Mesothelial cell of epicardium (in vitro differentiated cells): Measurements from ENCODE around the gene ADGRE1. TPM values are rescaled to one million over a fixed set of nuclear protein-coding genes. Genes with fewer than 3 reads are reported as not detected.

Source experiments
- DNase-seq, 2 experiments: peaks; one replicate each; pipeline ENCODE4 v3.0.0; 2021; ENCODE audit warnings: low spot score in 2 of 2; ENCODE audit not compliant: unreplicated experiment in 2 of 2
- H3K27ac Mint-ChIP-seq: 2 replicates; pipeline ENCODE4 v1.8.0; 2021; ENCODE audit warnings: mixed read lengths
- H3K27me3 Mint-ChIP-seq: 2 replicates; pipeline ENCODE4 v1.8.0; 2021; ENCODE audit warnings: low read depth, mixed read lengths
- H3K36me3 Mint-ChIP-seq: 2 replicates; pipeline ENCODE4 v1.8.0; 2021; ENCODE audit warnings: mixed read lengths
- H3K4me1 Mint-ChIP-seq: 2 replicates; pipeline ENCODE4 v1.8.0; 2021; ENCODE audit warnings: mixed read lengths
- H3K4me3 Mint-ChIP-seq: 2 replicates; pipeline ENCODE4 v1.8.0; 2021; ENCODE audit warnings: mild to moderate bottlenecking, moderate library complexity, mixed read lengths
- H3K9me3 Mint-ChIP-seq: 2 replicates; pipeline ENCODE4 v1.8.0; 2021; ENCODE audit warnings: mixed read lengths
- total RNA-seq: library from RNA; stranded (reverse); gene quantifications from 3 replicates; pipeline ENCODE4 v1.2.1, GENCODE V29; 2021
- TF ChIP-seq, protein P1 (sequence below): fragments of 200-600 bp; sonication (generic); IDR thresholded peaks from one replicate; pipeline ENCODE4 v1.5.0; 2021; ENCODE audit warnings: antibody characterized with exemption; ENCODE audit not compliant: unreplicated experiment

ADGRE1 gene
- total RNA-seq, 1 donor from 2014 or later, result not detected

DNA sequence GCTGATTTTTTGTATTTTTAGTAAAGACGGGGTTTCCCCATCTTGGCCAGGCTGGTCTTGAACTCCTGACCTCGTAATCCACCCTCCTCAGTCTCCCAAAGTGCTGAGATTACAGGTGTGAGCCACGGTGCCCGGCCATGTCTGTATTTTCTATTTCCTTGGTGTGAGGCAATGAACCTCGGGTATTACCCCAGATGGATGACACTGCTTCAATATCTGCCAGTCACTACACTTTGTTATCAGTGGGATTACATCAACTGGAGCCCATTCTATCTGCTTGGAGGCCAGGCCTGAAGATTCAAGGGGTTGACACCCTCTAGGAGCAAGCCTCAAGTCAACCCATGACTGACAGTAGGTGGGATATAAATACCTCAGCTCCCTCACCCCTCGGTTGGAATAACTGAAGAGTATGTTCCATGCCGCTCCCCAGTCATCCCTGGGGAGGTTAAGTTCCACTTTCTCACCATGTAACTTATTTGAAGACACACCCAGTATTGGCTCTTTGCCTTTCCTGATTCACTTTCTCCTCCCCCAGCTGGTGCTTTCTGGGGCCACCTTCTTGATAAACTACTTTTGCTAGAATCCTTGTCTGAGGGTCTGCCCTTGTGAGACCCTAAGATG is 992 bp upstream of the ADGRE1 start:
- no peak for DNase-seq
- Mint-ChIP-seq H3K27ac (no peak overlapping the region), H3K27me3 (no peaks in the 10 kb centered on the region), H3K9me3 (peaks cover 38% of the 10 kb centered on the region), H3K36me3 (no peaks in the 10 kb centered on the region), H3K4me1 (no peaks in the 10 kb centered on the region), H3K4me3 (no peak overlapping the region)
- TF ChIP-seq, protein P1, sequence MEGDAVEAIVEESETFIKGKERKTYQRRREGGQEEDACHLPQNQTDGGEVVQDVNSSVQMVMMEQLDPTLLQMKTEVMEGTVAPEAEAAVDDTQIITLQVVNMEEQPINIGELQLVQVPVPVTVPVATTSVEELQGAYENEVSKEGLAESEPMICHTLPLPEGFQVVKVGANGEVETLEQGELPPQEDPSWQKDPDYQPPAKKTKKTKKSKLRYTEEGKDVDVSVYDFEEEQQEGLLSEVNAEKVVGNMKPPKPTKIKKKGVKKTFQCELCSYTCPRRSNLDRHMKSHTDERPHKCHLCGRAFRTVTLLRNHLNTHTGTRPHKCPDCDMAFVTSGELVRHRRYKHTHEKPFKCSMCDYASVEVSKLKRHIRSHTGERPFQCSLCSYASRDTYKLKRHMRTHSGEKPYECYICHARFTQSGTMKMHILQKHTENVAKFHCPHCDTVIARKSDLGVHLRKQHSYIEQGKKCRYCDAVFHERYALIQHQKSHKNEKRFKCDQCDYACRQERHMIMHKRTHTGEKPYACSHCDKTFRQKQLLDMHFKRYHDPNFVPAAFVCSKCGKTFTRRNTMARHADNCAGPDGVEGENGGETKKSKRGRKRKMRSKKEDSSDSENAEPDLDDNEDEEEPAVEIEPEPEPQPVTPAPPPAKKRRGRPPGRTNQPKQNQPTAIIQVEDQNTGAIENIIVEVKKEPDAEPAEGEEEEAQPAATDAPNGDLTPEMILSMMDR, result no peak

- TF ChIP-seq, protein P1, result no peak
- Mint-ChIP-seq H3K4me1 (no peaks in the 10 kb centered on the region), H3K27me3 (no peaks in the 10 kb centered on the region), H3K36me3 (no peaks in the 10 kb centered on the region), H3K4me3 (no peak overlapping the region), H3K9me3 (peaks cover 58% of the 10 kb centered on the region), H3K27ac (no peak overlapping the region)
- no peak for DNase-seq
Measured at GRCh38 chr19:6888967-6889366, 1.6 kb downstream of the ADGRE1 start.

- TF ChIP-seq, protein P1, result no peak
- Mint-ChIP-seq H3K4me3 (no peak overlapping the region), H3K27me3 (no peaks in the 10 kb centered on the region), H3K4me1 (no peaks in the 10 kb centered on the region), H3K27ac (no peak overlapping the region), H3K9me3 (peaks cover 73% of the 10 kb centered on the region), H3K36me3 (peaks cover 1% of the 10 kb centered on the region)
- DNase-seq, result no peak
Measured at GRCh38 chr19:6890401-6890913, 3.1 kb downstream of the ADGRE1 start.

DNA sequence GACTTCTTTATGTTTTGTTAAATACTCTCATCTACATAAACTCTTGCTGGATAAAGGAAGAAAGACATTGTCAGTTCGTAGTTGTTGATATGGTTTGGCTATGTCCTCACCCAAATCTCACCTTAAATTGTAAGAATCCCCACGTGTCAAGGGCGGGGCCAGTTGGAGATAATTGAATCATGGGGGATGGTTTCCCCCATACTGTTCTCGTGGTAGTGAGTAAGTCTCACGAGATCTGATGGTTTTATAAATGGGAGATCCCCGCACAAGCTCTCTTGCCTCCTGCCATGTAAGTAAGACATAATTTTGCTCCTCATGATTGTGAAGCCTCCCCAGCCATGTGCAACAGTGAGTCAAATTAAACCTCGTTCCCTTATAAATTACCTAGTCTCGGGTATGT is 3.6 kb downstream of the ADGRE1 start:
- Mint-ChIP-seq H3K36me3 (peaks cover 1% of the 10 kb centered on the region), H3K4me3 (no peak overlapping the region), H3K27me3 (no peaks in the 10 kb centered on the region), H3K27ac (no peak overlapping the region), H3K4me1 (no peaks in the 10 kb centered on the region), H3K9me3 (peaks cover 77% of the 10 kb centered on the region)
- no peak for DNase-seq
- TF ChIP-seq, protein P1, result no peak

GRCh38 chr19:6891761-6892385 is 4.5 kb downstream of the ADGRE1 start:
- TF ChIP-seq, protein P1, result no peak
- DNase-seq, result no peak
- H3K4me3 Mint-ChIP-seq, result no peak overlapping the region
- H3K27me3 Mint-ChIP-seq, result no peaks in the 10 kb centered on the region
- H3K4me1 Mint-ChIP-seq, result no peaks in the 10 kb centered on the region
- peaks cover 79% of the 10 kb centered on the region for H3K9me3 Mint-ChIP-seq
- peaks cover 1% of the 10 kb centered on the region for H3K36me3 Mint-ChIP-seq
- H3K27ac Mint-ChIP-seq, result no peak overlapping the region
